GM18499 (cell line): Measurements from ENCODE around the gene IGF2.

ENCODE experiments used
- ATAC-seq: cut with Tn5 transposase; IDR thresholded peaks from one replicate; pipeline ENCODE4 v1.9.1; 2021; ENCODE audit warnings: moderate number of reproducible peaks; ENCODE audit not compliant: insufficient read depth, unreplicated experiment

The IGF2 gene

DNA sequence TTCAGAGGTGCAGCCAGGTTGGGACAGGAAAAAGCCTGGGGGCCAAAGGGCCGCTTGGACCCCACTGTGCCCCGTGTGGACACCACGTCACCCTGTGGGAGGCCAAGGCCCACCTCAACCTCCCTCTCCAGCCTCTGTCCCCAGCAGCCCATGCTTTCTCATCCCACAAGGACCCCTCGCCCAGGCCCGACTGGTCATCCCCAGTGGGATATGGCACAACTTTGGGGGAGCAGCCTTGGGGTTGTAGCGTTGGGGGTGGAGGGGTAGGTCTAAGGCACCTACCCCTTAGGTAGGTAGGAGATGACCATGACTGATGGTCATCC lies 44.0 kb downstream of the IGF2 start:
- ATAC-seq, result no peak

DNA sequence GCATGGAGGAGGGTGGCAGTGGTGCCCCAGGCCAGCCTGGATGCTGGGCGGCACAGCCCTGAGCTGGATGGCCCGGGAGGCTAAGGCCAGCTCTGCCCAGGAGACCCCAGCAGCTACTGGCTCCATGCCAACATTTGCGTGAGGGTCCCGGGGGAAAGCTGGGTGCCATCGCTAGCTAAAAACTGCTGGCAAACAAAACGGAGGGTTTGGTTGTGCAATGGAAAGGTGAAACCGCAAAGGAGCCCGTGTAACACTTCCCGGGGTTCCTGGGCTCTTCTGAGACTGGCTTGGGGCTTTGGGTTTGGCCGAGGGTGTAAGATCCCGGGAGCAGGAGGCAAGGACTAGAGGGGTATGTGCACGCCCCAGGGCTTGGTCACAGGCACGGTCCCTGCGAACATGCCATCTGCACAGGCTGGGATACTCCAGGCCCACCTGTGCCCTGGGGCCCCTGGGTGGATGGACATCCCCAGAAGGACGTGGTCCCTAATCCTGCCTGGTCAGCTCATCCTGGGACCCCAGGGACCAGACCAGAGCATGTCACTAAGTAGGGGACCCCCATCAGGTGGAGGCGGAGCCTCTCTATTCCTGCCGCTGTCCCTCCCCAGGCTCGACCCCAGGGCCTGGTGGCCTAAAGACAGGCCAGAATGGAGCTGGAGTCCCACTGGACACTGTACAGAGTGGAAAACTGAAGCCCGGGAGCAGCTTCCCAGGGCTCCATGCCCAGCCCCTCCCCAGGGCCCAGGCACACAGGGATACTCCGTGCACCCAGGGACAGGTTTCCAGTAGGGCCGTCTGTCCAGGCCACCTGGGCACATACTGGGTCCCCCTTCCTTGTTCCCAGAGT lies 44.6 kb downstream of the IGF2 start:
- ATAC-seq, result no peak

DNA sequence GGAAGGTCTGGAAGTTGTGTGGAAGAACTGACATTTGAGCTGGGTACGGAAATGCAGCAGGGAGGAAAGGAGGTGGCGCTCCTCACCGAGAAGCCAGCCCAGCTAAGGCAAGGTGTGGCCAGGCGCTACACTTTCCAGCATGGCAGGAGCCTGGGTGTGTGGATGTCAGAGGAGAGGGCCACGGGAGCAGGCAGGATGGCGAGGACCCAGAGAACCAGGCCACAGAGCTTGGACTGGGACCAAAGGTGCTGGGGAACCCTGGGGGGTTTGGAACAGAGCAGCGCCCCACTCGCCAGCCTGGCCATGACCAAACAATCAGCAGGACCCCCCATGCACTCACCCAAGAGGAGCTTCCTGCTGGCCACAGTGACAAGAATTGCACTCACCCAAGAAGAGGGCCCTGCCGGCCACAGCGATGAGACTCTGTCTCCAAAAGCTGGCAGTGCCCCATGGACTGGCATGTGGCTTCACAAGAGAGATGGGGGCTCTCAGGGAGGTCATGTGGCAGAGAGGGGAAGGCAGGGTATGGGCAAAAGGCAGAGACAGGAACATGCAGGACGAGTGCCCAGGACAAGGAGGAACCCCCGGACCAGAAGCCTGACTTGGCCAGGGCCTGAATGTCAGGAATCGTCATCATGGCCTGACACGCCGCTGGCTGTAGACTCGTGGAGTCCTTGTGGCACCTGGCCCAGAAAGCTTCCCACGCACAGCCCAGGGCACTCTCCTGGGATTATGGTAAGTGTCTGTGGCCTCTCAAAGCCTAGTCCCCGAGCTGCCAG lies 45.4 kb downstream of the IGF2 start:
- ATAC-seq, result no peak

DNA sequence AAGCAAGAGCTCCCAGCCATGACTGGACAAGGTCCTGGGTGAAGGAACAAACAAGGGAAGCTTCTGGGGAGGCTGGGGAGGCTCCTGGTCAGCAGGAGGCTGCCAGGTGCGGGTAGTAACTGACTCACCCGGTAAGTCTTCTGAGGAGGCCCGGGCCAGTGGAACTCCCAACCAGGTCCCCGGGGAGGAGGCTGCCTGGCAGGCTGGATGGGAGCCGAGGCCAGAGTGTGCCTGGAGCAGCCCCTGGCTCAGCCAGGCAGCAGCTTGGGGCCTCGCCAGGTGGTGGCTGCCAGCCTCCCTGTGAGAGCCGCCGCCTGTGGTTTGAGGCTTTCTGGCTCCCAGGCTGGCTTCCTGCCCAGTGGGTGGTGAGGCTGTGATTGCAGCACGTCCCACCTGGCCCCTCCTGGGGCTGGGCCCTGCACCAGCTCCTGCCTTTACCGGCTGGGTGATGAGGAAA lies 46.2 kb downstream of the IGF2 start:
- ATAC-seq, result no peak

DNA sequence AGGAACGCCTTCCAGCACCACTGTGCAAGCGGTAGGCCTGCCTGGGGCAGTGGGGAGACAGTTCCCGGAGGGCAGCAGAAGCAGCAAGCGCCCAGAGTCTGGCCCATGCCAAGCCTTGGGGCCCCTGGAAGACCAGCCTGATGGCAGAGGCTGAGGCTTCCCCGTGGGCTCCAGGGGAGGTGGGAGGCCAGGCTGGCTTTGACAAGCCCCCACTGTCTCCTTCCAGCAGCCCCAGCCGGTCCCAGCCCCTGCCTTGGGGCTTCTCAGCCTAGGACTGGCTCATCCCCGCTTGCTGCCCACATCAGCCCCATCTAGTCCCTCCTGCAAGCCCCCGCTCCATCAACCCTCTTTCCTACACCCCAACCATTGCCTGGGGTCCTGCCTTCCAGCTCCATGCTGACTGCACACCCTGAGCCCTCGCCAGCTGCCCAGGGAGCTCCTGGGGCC lies 46.7 kb downstream of the IGF2 start:
- no peak for ATAC-seq

DNA sequence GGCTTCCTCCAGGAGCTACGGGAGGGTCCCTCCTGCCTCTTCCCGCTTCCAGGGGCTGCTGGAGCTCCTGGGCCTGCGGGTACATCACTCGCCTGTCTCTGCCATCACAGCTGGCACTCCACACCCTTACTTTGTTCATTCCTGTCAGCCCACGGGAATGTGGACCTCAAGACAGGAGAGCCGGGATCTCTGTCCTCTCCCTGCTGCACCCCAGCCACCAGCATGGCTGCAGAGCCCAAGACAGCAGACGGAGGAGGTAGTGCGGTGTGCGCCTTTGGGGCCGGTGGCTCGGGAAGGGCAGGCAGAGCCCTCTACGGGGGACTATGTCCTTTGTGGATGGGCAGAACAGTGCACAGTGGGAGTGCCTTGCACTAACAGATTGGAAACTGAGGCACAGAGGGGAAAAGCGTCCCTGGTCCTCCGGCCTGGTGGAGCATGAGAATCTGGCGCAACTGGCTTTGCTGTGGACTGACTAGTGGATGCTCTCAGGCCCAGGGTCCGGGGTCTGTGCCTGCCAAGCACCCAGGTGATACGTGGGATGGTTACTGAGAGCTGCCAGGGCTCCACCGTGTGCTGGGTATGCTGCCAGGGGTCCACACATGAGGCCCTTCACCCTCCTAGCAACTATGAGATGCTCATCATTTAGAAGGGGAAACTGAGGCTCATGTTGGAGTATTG lies 47.3 kb downstream of the IGF2 start:
- ATAC-seq, result no peak

DNA sequence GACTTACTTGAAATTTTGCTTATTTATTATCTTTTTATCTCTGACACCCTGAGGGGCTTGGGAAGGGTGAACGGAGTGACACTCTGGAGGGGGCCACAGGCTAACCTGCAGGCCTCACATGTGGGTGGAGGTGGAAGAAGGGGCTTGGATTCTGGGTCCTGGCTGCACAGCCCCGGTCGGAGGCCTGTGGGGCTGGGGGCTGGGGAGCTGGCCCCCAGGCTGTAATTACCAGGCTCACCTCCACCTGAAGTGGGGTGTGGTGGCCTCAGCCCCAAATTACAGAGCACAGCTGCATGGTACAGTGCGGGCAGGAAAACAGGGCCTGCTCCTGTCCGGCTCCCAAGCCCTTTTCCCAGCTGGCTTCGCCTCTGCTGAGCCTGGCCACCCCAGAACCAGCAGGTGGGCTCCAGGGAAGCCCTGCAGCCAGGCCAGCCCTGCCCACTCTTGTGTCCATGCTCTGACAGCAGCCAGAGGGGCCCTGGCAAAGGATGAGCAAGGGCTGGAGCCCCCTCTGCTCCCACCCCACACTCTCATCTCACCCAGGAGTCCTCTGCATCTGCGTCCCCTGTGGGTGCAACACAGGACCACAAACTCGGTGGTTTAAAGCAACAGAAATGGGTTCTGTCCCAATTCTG lies 48.0 kb downstream of the IGF2 start:
- no peak for ATAC-seq

DNA sequence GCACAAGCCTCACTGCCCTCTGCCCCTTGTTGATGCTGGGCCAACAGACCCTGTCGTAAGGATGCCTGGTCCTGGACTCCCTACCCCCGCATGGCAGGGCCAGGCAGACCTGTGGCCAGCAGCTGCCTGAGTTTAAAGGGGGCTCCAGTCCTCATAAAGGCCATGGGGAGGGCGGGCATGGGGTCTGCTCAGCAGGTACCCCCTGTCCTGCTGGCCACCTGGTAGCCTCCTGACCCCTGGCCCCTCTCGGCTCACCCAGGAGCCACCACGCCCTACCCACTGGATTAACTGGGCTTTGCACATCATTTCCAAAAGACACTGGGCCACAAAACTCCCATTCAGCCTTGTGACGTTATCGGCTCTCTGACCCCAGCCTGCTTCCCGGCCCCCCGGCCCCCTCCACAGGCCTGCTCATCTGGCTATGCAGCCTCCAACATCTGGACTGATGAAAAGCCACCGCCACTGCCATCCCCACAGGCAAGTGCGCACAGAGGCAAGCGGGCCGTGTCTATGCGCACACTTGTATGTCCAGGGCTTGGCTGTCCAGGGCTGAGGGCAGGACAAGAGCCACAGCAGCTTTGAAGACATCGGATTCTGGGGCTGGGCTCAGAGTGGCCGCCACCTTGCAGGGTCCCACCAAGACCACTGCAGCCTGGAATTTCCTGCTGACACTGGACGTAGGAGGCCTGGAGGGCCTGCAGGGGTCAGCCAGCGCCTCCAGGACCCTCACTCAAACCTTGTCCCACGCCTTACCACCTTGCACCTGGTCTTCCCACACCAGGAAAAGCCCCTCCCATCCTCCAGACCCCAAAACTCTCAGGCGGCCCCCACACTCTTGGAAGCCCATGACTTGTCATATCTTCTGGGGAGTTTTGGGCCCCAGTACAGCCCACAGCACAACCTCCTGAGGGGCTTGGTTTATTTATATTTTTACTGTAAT lies 48.7 kb downstream of the IGF2 start:
- no peak for ATAC-seq

DNA sequence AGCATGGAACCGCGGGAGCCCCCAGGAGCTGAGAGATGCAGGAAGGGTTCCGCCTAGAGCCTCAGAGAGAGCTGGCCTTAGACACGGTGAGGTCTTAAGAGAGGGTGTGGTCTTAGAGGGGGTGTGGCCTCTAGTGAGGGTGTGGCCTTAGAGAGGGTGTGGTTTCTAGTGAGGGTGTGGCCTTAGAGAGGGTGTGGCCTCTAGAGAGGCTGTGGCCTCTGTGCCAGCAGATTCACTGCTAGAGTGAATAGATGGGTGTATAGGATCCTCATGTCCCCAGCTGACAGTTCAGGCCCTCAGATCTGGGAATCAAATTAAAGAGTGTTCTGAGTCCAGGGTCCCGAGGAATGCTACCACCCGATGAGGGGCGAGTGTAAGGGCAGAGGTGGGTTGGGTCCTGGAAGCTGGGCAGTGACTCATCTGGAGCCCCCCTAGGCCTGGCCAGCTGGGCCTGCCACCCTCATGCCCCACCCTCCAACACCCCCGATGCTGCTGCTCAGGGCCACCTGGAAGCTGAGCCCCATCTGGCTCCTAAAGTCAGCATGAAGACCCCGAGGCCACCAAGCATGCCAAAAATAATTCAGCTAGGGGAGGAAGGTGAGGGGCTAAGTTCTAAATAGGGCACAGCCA lies 49.5 kb downstream of the IGF2 start:
- ATAC-seq, result no peak

DNA sequence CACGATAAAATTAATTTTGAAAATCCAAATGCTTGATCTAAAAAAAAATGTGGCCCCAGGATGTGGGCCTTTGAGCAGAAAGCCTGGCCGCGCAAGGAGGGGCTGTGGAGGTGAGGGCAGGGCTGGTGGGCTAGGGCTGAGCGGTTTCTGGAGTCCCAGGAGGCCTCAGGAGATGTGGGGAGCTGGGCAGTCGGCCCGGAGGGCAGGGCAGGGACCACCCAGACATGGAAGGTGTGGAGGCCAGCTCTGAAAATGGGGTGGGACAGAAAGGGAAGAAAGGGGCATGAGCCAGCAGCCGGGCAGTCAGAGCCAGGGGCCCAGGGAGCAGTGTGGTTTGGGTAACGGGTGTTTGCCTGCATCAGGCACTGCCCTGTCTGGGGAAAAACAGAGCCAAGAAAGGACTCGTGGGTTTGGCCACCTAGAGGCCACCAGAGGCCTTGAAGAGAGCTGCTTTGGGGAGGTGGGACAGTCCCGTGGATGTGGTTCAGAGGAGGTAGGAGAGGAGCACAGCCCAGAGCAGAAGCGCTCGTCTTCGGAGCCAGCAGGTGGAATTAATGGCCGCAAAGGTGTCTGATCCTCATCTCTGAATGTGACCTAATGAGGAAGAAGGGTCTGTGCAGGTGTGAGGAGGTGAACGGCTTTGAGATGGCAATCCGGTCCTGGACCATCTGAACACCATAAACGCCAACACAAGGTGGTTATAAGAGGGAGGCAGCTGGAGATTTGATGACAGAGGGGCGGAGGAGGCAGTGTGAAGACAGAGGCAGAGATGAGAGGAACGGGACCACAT lies 50.2 kb downstream of the IGF2 start:
- ATAC-seq, result no peak

DNA sequence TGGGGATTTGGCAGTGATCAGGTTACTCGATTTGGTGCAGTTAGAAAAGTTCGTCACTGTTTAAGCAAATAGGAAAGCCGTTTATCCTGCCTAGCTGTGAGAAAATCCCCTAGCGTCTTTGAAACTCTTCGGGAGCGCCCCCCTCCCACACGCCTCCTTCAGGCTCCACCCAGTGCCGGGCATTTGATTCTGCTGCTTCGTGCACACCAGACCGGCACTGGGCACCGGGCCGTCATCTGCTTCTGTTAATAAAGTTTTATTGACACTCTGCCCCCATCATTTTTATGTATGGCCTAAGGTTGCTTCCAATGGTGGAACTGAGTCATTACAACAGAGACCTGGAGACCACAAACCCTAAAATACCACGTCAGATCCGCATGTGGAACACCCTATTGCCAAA lies 50.9 kb downstream of the IGF2 start:
- ATAC-seq, result no peak

DNA sequence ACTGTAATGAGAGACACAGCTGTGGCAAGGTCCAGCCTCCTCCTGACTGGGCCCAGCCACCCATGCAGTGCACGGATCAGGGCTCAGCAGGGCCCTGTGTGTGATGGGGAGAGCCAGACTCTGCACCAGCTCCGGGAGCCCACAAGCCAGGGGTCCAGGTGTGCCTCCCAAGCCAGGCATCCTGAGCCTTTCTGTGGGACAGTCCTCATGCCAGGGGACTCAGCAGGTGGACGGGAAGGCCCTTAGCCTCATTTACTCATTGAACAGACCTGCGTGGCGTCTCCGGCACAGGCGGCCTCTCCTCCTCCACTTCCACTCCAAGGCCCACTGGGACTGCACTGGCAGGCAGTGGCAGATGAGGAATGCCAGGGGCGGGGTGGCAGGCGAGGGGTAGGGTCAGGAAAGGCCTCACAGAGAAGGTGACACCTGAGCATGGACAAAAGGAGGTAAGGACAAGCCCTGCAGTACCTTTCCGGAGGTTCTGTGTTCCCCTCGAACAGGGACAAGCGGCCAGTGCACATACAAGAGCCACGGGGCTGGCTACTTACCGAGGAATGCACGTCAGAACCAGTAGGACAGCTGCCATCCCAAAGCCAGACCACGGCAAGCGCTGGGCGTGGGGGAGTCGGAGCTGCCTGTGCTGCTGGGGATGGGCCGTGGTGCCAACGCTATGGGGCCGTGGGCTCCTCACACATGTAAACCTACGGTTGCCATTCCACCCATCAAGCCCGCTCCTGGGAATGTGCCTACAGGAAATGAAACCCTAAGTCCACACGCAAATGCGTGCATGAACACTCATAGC lies 52.7 kb downstream of the IGF2 start:
- ATAC-seq, result no peak

DNA sequence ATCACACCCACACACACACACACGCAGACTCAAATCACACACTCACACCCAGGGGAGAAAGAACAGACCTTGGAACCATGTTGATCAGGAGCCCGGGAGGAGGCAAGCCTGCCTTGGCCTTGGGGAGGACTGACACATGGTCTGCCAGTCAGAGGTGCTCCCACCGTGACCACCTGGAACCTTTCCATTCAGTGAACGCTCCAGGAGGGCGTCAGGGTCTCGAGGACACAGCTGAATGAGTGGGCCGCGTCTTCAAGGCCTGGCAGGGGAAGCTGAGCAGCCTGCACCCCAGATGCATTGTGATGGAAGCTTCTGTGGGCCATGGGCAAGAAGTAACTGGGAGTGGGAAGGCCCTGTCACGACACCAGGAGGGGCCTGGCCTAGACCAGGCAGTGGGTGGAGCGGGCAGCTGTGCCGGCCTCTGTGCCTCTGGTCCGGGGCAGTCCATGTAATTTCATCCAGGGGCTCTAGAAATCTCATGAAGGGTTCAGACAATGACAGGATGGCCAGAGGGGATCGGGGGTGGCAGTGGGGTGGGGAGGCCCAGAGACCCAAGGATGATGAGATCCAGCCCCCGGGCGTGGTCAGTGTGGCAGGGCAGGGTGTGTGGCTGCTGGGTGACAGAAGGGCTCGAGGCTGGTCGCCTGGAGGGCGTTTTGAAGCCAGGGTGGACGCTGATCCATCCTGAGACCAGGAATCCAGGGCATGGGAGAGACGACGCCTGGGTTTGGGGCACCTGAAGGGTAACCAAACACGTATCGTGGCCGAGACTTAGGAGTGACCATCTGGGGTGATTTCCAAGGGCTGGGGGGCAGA lies 53.7 kb downstream of the IGF2 start:
- ATAC-seq, result no peak

DNA sequence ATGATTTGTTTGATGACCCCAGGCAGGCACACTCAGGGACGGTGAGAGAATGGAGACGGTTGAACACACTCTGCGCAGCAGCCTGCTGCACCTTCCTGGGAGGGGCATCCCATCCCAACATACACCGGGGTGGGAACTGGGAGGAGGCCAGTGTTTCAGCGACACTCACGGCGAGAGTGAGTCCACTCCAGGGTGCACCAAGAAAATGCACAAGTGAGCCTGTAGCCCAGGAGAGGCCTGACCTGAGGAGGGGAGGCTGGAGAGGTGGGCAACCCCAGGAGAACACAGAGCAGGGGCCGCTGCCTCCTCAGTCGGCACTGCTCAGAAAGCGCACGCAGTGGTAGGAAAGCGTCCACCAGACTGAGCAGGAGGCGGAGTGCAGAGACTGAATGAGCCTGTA lies 54.5 kb downstream of the IGF2 start:
- ATAC-seq, result no peak
